ENCODE data around the gene DNAAF9. TPM values are rescaled to one million over a fixed set of nuclear protein-coding genes. Genes with fewer than 3 reads are reported as not detected.

Gene DNAAF9
- total RNA-seq, 1 donor from 2014 or later: 24.8 TPM

- Histone ChIP-seq H3K36me3 (no peaks in the 10 kb centered on the region), H3K27ac (no peak overlapping the region), H3K9me3 (no peaks in the 10 kb centered on the region), H3K4me1 (peaks cover 20% of the 10 kb centered on the region), H3K4me3 (no peak overlapping the region), H3K27me3 (no peaks in the 10 kb centered on the region)
- DNase-seq: no peak
- no peak for ATAC-seq
- no peak for TF ChIP-seq CTCF (IDR thresholded peaks at IDR 0.05)
- intact Hi-C loops (cut with DNase I): no loop called here
Measured at GRCh38 chr20:3404402-3404801, 3.1 kb downstream of the DNAAF9 start.

DNA sequence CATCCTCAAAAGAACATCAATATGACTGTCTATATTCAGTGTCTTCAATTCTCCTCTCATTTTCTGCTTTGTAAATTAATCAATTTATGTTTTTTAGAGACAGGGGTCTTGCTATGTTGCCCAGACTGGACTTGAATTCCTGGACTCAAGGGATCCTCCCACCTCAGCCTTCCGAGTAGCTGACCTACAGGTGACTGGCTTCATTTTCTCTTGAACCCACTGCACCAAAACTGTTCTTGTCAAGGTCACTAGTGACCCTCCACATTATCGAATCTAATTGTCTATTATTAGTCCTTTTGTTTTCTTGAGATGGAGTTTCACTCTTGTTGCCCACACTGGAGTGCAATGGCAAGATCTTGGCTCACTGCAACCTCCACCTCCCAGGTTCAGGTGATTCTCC is 3.7 kb downstream of the DNAAF9 start:
- Histone ChIP-seq H3K27me3 (no peaks in the 10 kb centered on the region), H3K4me3 (no peak overlapping the region), H3K27ac (no peak overlapping the region), H3K36me3 (no peaks in the 10 kb centered on the region), H3K9me3 (no peaks in the 10 kb centered on the region), H3K4me1 (peaks cover 20% of the 10 kb centered on the region)
- TF ChIP-seq CTCF (IDR thresholded peaks at IDR 0.05): no peak
- no peak for DNase-seq
- intact Hi-C loops (cut with DNase I): no loop called here
- no peak for ATAC-seq

DNA sequence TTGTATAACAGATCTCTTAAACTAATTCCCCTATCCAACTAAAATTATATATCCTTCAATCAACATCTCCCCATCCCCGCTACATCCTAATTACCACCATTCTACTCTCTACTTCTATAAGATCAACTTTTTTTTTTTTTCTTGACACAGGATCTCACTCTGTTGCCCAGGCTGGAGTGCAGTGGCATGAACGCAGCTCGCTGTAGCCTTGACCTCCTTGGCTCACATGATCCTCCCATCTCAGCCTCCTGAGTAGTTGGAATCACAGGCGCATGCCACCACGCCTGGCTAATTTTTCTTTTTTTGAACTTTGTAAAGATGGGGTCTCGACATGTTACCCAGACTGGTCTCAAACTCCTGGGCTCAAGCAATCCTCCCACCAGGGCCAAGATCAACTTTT is 5.0 kb downstream of the DNAAF9 start:
- DNase-seq: no peak
- Histone ChIP-seq H3K4me1 (peaks cover 20% of the 10 kb centered on the region), H3K27ac (no peak overlapping the region), H3K27me3 (no peaks in the 10 kb centered on the region), H3K36me3 (no peaks in the 10 kb centered on the region), H3K9me3 (no peaks in the 10 kb centered on the region), H3K4me3 (no peak overlapping the region)
- intact Hi-C loops (cut with DNase I): no loop called here
- no peak for TF ChIP-seq CTCF (IDR thresholded peaks at IDR 0.05)
- ATAC-seq: no peak

- Histone ChIP-seq H3K9me3 (no peaks in the 10 kb centered on the region), H3K4me1 (peaks cover 10% of the 10 kb centered on the region), H3K27me3 (no peaks in the 10 kb centered on the region), H3K36me3 (no peaks in the 10 kb centered on the region), H3K4me3 (no peak overlapping the region), H3K27ac (no peak overlapping the region)
- intact Hi-C loops (cut with DNase I): no loop called here
- ATAC-seq (no peak), DNase-seq (no peak)
- TF ChIP-seq CTCF (IDR thresholded peaks at IDR 0.05): no peak
Measured at GRCh38 chr20:3400260-3401155, 7.0 kb downstream of the DNAAF9 start.

DNA sequence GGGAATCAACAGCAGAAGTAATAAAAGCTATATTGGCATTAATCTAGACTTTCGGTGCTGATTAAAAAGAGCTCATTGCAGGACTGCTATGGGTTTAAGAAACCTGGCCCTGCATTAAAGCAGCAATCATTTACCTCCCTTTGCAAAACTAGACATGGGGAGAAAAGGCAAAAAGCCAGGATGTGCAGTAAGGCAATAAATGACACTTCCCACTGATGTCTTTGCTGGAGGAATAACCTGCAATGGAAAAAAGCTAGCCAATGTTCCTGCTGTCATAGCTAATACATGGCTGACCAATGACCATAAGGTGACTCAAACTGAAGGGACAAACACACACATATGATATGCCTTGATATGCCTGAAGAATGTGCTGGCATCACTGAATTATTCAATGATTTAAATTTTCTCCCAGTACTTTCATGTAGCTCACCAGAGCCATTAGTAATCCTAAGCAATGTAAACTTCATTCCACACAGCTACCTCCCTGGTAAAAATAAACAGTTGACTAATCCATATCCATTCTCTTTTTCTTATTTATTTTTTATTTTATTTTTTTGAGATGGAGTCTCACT is 8.7 kb downstream of the DNAAF9 start:
- Histone ChIP-seq H3K27me3 (no peaks in the 10 kb centered on the region), H3K36me3 (no peaks in the 10 kb centered on the region), H3K4me1 (peaks cover 5% of the 10 kb centered on the region), H3K27ac (no peak overlapping the region), H3K4me3 (no peak overlapping the region), H3K9me3 (no peaks in the 10 kb centered on the region)
- ATAC-seq: no peak
- TF ChIP-seq CTCF (IDR thresholded peaks at IDR 0.05): no peak
- intact Hi-C loops (cut with DNase I): no loop called here
- DNase-seq: no peak
